ENCODE measurements around the gene KIFBP. TPM values are rescaled to one million over a fixed set of nuclear protein-coding genes. Genes with fewer than 3 reads are reported as not detected.

The KIFBP gene
- total RNA-seq, 1 donor from 2014 or later: 25.8 TPM

- no peaks in the 10 kb centered on the region for H3K9me3 ChIP-seq
- TF ChIP-seq, protein P1, sequence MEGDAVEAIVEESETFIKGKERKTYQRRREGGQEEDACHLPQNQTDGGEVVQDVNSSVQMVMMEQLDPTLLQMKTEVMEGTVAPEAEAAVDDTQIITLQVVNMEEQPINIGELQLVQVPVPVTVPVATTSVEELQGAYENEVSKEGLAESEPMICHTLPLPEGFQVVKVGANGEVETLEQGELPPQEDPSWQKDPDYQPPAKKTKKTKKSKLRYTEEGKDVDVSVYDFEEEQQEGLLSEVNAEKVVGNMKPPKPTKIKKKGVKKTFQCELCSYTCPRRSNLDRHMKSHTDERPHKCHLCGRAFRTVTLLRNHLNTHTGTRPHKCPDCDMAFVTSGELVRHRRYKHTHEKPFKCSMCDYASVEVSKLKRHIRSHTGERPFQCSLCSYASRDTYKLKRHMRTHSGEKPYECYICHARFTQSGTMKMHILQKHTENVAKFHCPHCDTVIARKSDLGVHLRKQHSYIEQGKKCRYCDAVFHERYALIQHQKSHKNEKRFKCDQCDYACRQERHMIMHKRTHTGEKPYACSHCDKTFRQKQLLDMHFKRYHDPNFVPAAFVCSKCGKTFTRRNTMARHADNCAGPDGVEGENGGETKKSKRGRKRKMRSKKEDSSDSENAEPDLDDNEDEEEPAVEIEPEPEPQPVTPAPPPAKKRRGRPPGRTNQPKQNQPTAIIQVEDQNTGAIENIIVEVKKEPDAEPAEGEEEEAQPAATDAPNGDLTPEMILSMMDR (IDR thresholded peaks at IDR 0.05): no peak
- TF ChIP-seq POLR2AphosphoS5 (IDR thresholded peaks at IDR 0.05; ENCODE audit: insufficient read depth in 1 of 2, low read depth in 1 of 2) (no peak), POLR2A (IDR thresholded peaks at IDR 0.05) (no peak)
- no peaks in the 10 kb centered on the region for H3K4me1 ChIP-seq
- no peak for DNase-seq (ENCODE audit: extremely low spot score in 2 of 2)
- H3K27ac ChIP-seq: no peak overlapping the region
- H3K27me3 ChIP-seq: no peaks in the 10 kb centered on the region
- no peak overlapping the region for H3K4me3 ChIP-seq
- intact Hi-C loops (cut with DNase I): no loop called here
- H3K36me3 ChIP-seq: peaks cover 0 to 63% of the 10 kb centered on the region in 2 donors
These were observed 25.6 kb downstream of the KIFBP start for GRCh38 chr10:69014171-69014570.

DNA sequence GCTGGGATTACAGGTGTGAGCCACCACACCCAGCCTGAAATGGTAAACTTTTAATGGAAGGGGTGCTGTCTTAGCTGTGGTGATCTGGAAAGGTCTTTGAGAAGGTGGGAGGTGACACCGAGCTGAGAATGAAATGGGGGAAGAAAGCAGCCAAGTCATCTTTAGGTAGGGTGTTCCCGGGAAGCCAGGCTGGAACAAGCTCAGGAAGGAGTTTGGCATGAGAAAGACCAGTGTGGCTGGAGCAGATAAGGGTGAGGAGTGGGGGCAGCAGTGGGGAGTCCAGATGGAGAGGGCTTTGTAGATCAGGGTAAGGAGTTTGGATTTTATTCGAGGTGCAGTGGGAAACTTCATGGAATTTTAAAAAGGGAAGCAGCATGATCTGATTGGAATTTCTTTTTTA, 30.0 kb downstream of the KIFBP start:
- no peaks in the 10 kb centered on the region for H3K4me1 ChIP-seq
- no peak overlapping the region for H3K4me3 ChIP-seq
- no peak for DNase-seq (ENCODE audit: extremely low spot score in 2 of 2)
- H3K9me3 ChIP-seq: no peaks in the 10 kb centered on the region
- TF ChIP-seq POLR2A (IDR thresholded peaks at IDR 0.05) (no peak), POLR2AphosphoS5 (IDR thresholded peaks at IDR 0.05; ENCODE audit: insufficient read depth in 1 of 2, low read depth in 1 of 2) (no peak)
- TF ChIP-seq, protein P1 (IDR thresholded peaks at IDR 0.05): no peak
- no peaks in the 10 kb centered on the region for H3K27me3 ChIP-seq
- intact Hi-C loops (cut with DNase I): no loop called here
- H3K36me3 ChIP-seq: peaks cover 0 to 41% of the 10 kb centered on the region in 2 donors
- H3K27ac ChIP-seq: no peak overlapping the region

DNA sequence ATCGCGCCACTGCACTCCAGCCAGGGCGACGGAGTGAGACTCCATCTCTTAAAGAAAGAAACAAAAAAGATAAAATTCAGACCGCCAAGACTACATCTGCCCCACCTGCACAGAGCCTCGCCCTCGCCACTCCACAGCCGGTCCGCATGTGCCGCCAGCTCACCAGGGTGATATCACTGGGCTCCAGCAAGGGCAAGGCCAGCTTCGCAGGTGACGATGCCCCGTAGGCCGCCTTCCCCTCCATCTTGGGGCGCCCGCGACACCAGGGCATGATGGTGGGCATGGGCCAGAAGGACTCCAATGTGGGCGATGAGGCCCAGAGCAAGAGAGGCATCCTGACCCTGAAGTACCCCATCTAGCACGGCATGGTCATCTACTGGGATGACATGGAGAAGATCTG, 34.0 kb downstream of the KIFBP start:
- no peak overlapping the region for H3K4me3 ChIP-seq
- no peaks in the 10 kb centered on the region for H3K4me1 ChIP-seq
- H3K9me3 ChIP-seq: no peaks in the 10 kb centered on the region
- DNase-seq (ENCODE audit: extremely low spot score in 2 of 2): no peak
- no peak overlapping the region for H3K27ac ChIP-seq
- H3K27me3 ChIP-seq: no peaks in the 10 kb centered on the region
- no peak for TF ChIP-seq POLR2A (IDR thresholded peaks at IDR 0.05)
- no peak for TF ChIP-seq POLR2AphosphoS5 (IDR thresholded peaks at IDR 0.05; ENCODE audit: insufficient read depth in 1 of 2, low read depth in 1 of 2)
- TF ChIP-seq, protein P1 (IDR thresholded peaks at IDR 0.05): no peak
- intact Hi-C loops (cut with DNase I): no loop called here
- peaks cover 0 to 8% of the 10 kb centered on the region in 2 donors for H3K36me3 ChIP-seq

DNA sequence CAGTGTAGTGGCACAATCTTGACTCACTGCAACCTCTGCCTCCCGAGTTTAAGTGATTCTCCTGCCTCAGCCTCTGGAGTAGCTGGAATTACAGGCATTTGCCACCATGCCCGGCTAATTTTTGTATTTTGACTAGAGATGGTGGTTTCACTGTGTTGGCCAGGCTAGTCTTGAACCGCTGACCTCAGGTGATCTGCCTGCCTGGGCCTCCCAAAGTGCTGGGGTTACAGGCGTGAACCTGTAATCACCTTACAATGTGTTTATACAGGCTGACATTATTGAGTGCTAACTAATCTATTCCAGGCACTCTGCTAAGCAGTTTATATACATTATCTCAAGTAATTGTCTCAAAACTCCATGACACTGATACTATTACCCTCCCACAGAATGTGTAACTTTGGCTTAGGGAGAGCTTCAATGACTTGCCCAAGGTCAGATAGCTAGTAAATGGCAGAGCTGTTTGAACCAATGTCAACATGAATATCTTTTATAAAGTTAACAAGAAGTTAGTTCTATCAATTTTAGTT, 36.8 kb downstream of the KIFBP start:
- Histone ChIP-seq H3K36me3 (no peaks in the 10 kb centered on the region), H3K27ac (no peak overlapping the region), H3K4me1 (no peaks in the 10 kb centered on the region), H3K9me3 (no peaks in the 10 kb centered on the region), H3K27me3 (no peaks in the 10 kb centered on the region), H3K4me3 (no peak overlapping the region)
- intact Hi-C loops (cut with DNase I): no loop called here
- TF ChIP-seq, protein P1 (IDR thresholded peaks at IDR 0.05): no peak
- TF ChIP-seq POLR2A (IDR thresholded peaks at IDR 0.05) (no peak), POLR2AphosphoS5 (IDR thresholded peaks at IDR 0.05; ENCODE audit: insufficient read depth in 1 of 2, low read depth in 1 of 2) (no peak)
- no peak for DNase-seq (ENCODE audit: extremely low spot score in 2 of 2)

DNA sequence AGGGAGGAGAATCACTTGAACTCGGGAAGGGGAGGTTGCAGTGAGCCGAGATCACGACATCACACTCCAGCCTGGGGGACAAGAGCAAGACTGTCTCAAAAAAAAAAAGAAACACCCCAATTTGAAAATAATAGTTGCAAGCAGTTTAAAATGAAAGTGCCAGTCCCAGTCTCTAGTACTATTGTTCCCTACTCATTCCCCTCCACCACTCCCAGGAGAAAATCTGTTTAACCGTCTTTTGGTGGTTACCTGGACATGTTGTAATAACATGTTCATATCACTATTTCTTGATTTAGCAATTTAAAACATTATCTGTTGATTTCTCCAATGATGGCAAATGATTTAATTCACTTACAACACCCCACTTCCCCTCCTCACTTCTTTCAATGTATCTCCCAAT, 44.7 kb downstream of the KIFBP start:
- no peaks in the 10 kb centered on the region for H3K9me3 ChIP-seq
- H3K27ac ChIP-seq: no peak overlapping the region
- H3K4me3 ChIP-seq: no peak overlapping the region
- DNase-seq (ENCODE audit: extremely low spot score in 2 of 2): no peak
- no peaks in the 10 kb centered on the region for H3K4me1 ChIP-seq
- intact Hi-C loops (cut with DNase I): no loop called here
- TF ChIP-seq, protein P1 (IDR thresholded peaks at IDR 0.05): no peak
- TF ChIP-seq POLR2A (IDR thresholded peaks at IDR 0.05): no peak
- TF ChIP-seq POLR2AphosphoS5 (IDR thresholded peaks at IDR 0.05; ENCODE audit: insufficient read depth in 1 of 2, low read depth in 1 of 2): no peak
- H3K27me3 ChIP-seq: no peaks in the 10 kb centered on the region
- no peaks in the 10 kb centered on the region for H3K36me3 ChIP-seq
